GM19372 (cell line): ENCODE results near the gene TCP1.
A peak's percentile ranks its signal among the peaks of the same experiment; 100 is the strongest.
"Not testable (repeated sequence)": the region's sequence is repeated elsewhere in the genome, so short reads cannot be mapped to it uniquely, and the experiment has no call there.

Experiments
- ATAC-seq: cut with Tn5 transposase; IDR thresholded peaks from one replicate; pipeline ENCODE4 v1.9.1; 2021; ENCODE audit warnings: mild to moderate bottlenecking, low read depth, moderate library complexity; ENCODE audit not compliant: unreplicated experiment

Gene TCP1

GRCh38 chr6:159817951-159818739, 28.7 kb upstream of the TCP1 start:
- ATAC-seq, result no peak

GRCh38 chr6:159816775-159817174, 27.4 kb upstream of the TCP1 start:
- ATAC-seq, result not testable (repeated sequence)

GRCh38 chr6:159815410-159815809, 26.0 kb upstream of the TCP1 start:
- no peak for ATAC-seq

DNA sequence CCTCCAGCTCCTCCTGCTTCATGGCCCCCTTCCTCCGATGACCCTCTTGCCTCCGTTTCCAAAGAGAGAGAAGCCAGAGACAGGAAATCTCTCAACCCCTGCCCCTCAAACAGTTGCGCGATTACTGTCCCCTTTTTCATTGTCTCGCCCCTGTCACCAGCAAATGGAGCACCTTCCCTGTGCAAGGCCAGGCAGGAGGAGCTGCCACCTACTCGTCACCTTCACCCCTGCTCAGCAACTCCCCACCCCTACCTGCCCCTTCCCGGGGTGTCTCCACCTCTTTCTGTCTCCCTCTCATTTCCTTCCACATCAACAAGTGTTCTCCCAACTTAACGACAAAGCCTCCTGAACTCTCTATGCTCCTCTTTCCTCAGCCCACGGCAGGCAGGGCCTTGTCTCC, 24.4 kb upstream of the TCP1 start:
- ATAC-seq, result no peak

DNA sequence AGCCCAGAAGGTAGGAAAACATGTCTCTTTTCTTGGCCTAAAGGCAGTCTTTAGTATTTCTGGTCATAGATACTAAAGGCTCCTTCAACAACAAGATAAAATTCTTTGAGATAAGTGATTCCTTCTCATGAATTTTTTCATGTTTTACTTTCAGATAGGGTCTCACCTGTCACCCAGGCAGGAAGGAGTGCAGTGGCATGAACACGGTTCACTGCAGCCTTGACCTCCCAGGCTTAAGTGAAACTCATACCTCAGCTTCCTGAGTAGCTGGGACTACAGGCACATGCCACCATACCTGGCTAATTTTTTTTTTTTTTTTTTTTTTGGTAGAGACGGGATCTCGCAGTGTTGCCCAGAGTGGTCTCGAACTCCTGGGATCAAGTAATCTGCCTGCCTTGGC, 19.7 kb upstream of the TCP1 start:
- no peak for ATAC-seq

DNA sequence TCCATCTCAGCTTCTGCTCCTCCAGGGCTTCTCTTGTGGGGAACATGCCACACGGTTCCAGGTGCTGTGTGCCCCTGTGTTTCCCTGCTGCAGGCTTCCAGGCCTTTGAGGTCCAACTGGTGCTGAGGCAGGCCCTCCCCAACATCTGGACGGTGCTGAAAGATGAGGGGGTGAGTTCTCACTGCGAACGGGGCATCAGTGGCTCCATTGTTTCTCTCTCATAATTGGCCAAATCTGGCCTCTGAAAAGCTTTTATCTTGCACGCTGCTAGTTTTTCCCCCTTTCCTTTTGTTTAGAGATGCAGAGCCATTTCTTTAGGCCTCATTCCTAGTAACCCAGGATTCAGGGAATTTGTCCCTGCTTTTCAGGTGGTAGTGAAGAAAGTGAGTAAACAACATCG, 19.2 kb upstream of the TCP1 start:
- no peak for ATAC-seq

DNA sequence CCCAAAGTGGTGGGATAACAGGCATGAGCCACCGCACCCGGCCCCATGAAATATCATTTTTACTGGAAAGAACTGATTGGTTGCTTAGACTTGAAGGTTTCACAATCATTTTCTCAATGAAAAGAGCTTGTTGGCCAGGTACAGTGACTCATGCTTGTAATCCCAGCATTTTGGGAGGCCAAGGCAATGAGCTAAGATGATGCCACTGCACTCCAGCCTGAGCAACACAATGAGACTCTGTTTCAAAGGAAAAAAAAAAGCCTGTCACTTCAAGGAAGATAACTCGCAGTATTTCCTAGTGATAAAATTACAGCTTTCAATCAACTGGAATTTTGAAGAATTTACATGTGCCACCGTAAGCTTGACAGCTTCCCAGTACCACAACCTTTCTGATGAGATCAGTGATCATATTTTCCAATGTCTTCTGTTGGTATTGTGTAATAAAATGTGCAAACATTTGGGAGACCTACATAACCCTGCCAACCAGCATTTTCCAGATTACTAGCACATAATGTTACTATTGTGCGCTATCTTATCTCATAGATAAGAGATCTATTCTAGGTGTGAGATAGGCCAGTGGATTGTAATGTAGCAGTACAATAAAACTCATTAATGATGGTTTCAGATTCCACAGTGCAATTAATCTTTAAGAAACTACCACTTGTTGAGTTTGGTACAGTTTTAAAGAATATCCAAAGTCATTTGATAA, 17.9 kb upstream of the TCP1 start:
- ATAC-seq, result no peak

- ATAC-seq, result no peak
These were observed 16.6 kb upstream of the TCP1 start for GRCh38 chr6:159806021-159806458.

DNA sequence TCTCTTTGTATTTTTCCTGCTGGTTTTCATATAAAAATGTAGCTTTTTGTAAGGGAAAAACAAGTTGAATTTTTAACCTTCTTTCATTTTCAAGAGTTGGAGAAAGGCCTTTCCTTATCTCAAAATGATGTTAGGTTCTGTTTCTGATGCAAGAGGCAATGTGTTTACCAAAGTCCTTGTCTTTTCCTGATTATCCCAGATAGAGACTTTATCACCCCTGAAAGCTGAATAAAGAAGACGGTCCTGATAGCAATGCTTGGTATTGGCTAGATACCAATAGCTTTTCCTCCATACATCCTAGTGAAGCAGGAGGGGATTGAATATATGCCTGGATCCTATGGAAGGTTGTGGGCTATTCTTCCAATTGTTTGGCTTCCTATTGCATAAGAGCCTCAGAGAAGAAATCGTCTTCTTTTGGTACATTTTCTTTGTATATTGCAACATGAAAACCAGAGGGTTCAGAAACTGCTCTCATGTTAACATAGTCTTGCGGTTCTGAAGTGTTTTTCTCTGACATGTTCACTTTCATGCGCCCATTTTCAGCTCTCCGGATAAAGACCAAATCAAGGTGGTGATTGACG, 16.1 kb upstream of the TCP1 start:
- ATAC-seq, result no peak

GRCh38 chr6:159804504-159804903, 15.1 kb upstream of the TCP1 start:
- no peak for ATAC-seq

DNA sequence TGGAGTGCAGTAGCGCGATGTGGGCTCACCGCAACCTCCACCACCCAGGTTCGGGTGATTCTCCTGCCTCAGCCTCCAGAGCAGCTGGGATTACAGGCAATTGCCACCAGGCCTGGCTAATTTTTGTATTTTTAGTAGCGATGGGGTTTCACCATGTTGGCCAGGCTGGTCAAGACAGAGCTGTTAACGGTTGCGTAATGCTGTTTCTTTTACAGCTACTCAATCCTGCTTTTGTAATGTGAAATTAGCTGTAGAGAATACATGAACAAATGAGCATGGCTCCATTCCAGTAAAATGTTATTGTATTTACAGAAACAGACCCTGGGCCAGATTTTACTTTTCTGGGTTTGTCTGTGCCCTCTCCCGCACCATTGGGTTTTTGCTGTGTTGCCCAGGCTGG, 12.5 kb upstream of the TCP1 start:
- ATAC-seq, result no peak

DNA sequence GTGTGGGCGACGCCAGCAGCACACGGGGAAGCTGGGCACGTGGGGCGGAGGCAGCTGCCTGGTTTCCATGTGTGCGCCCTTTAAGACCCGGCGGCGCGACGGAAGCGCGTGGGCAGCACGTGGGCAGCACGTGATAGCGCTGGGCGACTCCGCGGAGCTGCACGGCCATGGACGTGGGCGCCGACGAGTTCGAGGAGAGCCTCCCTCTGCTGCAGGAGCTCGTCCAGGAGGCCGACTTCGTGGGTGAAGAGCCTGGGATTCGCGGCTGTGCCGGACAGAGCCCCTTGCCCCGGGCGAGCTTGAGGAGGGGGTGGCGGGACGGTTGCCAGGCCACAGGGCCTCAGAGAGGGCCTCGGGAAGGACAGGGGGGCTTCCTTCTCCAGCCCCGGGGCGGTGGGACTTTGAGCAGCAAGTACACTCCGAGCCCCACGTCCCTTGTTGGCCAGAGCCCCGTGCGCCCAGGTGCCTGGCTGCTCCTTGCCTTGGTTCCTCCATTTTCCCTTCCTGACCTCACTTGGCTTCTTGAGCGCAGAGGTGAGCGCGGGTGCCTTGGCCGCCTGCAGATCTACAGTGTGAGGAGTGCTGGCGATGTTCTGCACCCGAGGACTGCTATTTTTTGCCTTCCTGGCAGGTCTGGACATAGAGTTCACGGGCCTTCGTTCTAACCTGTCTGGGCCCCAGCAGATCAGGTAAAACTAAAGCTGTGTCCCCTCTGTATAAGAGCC, 10.9 kb upstream of the TCP1 start, which contains the start of gene PNLDC1:
TSS of gene PNLDC1 (plus strand) at position 136 of the 725 bp plus-strand sequence. CDS start at position 168, 32 bp downstream.
- no peak for ATAC-seq

DNA sequence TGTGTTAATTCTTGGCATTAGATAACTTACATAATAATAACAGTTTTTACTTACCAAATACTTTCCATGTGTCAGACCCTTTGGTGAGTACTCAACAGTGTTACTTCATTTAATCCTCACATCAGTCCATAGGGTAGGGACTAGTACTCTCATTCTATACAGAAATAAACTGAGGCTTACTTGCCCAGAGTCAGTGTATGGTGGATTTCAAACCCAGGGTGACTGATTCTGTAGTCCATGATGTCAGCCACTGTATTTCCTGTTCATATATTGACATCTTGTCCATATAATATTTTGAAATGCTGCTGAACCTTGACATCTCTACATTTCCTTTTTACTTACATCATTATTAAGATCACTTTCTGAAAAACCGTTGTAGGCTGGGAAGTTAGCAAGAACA, 8.2 kb upstream of the TCP1 start:
- no peak for ATAC-seq

- not testable (repeated sequence) for ATAC-seq
These were observed 5.6 kb upstream of the TCP1 start for GRCh38 chr6:159794976-159795375.

DNA sequence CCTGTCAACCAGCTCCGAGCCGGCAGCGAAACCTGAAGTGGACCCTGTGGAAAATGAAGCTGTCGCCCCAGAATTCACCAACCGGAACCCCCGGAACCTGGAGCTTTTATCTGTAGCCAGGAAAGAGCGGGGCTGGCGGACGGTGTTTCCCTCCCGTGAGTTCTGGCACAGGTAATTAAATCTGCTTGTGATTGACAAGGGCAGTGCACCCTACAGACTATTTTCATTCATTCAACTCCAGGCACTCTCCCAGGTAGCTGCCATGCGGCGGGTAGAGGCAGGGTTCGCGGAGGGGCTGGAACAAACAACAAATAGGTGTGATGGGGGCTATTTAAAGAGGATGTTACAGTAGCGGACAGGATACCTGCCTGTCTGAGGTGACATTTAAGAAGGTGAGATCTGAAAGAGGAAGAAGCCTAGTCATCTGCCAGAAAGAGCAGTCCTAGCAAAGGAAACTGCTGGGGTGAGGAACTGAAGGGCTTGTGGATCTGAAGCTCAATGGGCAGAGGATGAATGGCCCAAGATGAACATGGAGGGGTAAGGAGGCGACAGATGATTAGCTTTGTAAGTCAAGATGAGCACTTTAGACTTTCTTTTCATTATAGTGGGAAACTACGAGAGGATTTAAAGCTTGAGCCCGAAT, 1.7 kb upstream of the TCP1 start:
- no peak for ATAC-seq

DNA sequence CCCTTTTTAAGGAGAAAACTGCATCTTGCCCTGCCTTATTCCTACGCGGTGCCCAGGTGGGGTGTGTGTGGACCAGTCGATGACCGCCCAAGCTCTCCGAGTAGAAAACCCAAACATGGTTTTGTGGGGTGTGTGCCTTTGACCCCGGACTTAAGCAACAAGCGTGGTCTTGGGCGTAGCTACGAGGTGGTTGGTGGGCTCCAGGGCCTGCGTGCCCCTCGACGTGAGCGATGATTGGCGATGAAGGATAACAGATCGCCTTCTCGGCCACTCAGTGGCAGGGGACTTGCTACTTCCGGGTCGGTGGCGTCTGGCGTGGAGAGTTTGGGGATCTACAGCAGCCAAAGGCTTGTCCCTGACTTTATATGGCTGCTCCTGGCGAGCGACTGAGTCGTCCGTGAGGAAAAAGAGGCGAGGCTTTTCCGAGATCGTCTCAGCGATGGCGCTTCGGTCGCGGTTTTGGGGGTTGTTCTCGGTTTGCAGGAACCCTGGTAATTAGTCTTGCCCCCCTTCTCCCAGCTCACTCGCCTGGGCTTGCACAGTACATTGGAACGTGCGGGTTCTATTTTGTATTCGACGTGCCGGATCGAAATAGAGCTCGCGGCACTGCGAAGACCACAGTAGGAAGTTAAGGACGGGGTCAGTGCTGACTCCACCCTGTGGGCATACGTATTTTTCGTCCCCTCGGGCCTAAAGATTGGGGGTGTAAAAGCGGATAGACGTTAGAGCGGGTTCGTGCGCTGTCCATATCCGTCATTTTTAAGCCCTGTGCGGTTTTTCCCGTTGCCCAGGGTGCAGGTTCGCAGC, 950 bp upstream of the TCP1 start, which contains the start of gene MRPL18:
TSS of gene MRPL18 (plus strand) at position 319 of the 807 bp plus-strand sequence. CDS start at position 440, 121 bp downstream.
- peak; percentile 75 for ATAC-seq

DNA sequence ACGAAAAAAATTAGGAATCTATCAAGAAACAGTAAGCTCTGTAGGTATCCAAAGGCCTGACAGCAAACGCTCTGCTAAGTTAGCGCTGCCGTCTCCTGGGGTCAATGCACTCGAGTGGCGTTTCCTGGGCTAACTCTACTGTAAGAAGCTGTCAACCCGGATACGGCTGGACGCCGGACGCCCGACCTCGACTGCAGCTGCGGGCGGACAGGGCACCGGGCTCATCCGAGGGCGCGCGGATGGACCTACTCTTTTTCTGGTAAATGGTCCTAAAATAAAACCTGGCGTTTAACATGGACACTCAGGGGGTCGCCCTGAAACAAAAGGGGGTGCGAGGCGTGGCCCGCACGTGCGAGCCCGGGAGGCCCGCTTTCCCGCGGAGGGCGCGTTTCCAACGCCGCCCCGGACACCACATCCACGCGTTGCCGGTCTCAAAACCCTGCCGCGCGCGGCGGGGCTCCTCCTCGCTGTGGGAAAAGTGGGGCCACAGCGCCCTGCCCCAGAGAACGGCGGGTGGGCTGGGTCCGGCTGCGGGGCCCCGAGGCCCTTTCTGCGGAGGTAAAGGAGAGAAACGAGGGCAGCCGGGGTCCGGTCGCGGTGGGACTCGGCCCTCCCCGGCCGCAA, 537 bp downstream of the TCP1 start:
- no peak for ATAC-seq

DNA sequence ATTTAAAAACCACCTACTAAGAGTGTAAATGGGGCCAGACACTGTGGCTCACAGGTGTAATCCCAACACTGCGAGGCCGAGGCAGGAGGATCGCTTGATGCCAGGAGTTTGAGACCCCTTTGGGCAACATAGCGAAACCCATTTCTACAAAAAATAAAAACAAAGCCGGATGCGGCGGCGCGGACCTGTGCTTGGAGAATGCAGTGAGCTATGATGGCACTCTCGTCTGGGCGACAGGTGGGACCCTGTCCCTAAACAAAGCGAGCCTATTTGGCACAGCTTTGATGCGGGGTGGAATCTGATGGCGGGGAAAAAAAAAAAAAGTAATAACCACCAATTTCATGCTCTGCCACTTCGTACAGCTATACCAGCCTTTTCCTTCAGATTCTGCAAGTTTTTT, 1.1 kb downstream of the TCP1 start:
- ATAC-seq, result no peak

- ATAC-seq, result no peak
These were observed 10.8 kb downstream of the TCP1 start for GRCh38 chr6:159778542-159779103.
